ENCODE results near the gene LNP1.

DNA sequence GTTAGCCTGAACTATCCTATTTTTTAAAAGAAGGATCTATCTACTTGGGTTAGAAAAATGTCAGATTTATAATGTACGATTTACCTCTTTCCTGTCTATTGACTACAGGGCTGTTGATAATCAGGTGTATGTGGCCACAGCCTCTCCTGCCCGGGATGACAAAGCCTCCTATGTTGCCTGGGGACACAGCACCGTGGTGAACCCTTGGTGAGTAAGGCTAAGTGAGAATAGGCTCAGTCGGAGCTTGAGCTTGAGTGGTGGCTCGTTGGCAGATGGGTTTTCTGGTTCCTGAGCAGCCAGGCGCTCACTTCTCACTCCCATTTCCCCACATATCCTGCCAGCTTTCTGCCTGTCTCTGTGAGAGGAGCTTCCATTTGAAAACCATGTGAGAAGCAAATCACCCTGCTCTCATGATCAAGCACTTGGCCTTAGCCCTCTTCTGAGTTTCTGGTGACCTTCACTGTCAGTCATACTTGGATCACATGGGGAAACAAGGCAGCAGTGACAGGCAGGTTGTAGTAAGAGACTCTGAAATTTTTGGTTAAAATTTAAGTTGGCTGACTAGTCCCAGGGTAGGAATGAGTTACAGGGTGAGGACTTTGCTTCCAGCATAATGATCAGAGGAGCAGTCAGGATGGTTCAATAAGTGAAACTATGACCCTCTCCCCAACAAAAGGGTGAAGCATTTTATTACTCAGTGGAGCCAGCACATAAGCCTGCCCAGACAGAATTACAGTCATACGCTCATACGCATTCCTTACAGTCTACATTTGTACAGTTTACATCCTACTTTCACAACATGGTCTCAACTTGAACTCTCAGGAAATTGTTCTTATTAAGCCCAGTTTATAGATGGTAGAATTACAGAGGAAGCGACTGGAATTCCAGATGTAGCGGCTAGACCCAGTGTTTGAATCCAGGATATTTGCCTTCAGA, 48.8 kb upstream of the LNP1 start:
- TF ChIP-seq POLR2AphosphoS5 (IDR thresholded peaks at IDR 0.05; ENCODE audit: low read depth, low read length) (no peak), SIN3A (IDR thresholded peaks at IDR 0.05; ENCODE audit: borderline replicate concordance, insufficient read depth, low read depth, low read length) (no peak), TCF7L2 (IDR thresholded peaks at IDR 0.05; ENCODE audit: low read depth, low read length) (no peak)
- TF ChIP-seq, protein P1, sequence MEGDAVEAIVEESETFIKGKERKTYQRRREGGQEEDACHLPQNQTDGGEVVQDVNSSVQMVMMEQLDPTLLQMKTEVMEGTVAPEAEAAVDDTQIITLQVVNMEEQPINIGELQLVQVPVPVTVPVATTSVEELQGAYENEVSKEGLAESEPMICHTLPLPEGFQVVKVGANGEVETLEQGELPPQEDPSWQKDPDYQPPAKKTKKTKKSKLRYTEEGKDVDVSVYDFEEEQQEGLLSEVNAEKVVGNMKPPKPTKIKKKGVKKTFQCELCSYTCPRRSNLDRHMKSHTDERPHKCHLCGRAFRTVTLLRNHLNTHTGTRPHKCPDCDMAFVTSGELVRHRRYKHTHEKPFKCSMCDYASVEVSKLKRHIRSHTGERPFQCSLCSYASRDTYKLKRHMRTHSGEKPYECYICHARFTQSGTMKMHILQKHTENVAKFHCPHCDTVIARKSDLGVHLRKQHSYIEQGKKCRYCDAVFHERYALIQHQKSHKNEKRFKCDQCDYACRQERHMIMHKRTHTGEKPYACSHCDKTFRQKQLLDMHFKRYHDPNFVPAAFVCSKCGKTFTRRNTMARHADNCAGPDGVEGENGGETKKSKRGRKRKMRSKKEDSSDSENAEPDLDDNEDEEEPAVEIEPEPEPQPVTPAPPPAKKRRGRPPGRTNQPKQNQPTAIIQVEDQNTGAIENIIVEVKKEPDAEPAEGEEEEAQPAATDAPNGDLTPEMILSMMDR (IDR thresholded peaks at IDR 0.05) = no peak
- TF ChIP-seq, protein P2, sequence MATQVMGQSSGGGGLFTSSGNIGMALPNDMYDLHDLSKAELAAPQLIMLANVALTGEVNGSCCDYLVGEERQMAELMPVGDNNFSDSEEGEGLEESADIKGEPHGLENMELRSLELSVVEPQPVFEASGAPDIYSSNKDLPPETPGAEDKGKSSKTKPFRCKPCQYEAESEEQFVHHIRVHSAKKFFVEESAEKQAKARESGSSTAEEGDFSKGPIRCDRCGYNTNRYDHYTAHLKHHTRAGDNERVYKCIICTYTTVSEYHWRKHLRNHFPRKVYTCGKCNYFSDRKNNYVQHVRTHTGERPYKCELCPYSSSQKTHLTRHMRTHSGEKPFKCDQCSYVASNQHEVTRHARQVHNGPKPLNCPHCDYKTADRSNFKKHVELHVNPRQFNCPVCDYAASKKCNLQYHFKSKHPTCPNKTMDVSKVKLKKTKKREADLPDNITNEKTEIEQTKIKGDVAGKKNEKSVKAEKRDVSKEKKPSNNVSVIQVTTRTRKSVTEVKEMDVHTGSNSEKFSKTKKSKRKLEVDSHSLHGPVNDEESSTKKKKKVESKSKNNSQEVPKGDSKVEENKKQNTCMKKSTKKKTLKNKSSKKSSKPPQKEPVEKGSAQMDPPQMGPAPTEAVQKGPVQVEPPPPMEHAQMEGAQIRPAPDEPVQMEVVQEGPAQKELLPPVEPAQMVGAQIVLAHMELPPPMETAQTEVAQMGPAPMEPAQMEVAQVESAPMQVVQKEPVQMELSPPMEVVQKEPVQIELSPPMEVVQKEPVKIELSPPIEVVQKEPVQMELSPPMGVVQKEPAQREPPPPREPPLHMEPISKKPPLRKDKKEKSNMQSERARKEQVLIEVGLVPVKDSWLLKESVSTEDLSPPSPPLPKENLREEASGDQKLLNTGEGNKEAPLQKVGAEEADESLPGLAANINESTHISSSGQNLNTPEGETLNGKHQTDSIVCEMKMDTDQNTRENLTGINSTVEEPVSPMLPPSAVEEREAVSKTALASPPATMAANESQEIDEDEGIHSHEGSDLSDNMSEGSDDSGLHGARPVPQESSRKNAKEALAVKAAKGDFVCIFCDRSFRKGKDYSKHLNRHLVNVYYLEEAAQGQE (IDR thresholded peaks at IDR 0.05; ENCODE audit: insufficient read depth in 1 of 2, low read depth in 2 of 2, low read length in 1 of 2) = no peak
